ENCODE data around the gene GPC6.
"Not testable (repeated sequence)": the region's sequence is repeated elsewhere in the genome, so short reads cannot be mapped to it uniquely, and the experiment has no call there.

GPC6 gene

GRCh38 chr13:93446238-93446637 is 219.6 kb downstream of the GPC6 start:
- DNase-seq (ENCODE audit: low spot score): no peak

GRCh38 chr13:93450191-93450621 is 223.6 kb downstream of the GPC6 start:
- no peak for DNase-seq (ENCODE audit: low spot score)

GRCh38 chr13:93450761-93451160 is 224.2 kb downstream of the GPC6 start:
- DNase-seq (ENCODE audit: low spot score): no peak

GRCh38 chr13:93454676-93455235 is 228.1 kb downstream of the GPC6 start:
- DNase-seq (ENCODE audit: low spot score): not testable (repeated sequence)

DNA sequence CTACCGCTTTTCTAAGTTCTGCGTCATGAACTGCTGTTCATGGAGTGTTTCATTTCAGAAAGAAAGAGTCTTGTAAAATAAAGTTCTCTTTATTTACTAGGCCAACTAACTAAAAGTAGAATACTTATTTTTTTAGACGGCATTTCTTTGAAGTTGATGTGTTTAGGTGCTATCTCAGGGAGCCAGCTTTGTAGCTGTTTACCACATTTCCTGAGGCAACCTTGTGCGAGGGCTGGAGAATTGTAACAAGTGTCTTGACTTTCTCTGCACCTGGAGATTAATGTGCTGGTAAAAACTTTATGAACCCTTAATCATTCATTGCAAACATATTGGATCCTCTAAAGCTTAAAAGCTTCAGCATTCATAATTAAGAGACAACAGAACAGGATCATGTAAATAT is 229.3 kb downstream of the GPC6 start:
- no peak for DNase-seq (ENCODE audit: low spot score)

DNA sequence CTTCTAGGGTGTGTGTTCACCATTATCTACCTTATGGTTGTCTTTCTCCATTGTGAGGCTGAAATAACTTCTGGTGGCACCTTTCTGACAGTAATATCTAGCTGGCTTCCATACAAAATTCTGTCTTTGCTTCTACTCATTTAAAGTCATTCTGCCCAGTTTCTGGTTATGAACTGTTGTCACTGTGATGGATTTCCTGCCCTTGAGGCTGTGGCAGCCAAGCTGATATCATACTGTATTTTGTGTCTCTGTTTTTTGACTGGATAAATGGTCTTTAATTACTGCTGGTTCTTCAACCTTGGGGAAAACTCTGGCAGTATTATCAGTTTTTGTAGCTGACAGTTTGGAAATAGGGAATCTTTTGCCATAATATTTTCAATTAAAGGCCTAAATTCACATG is 233.4 kb downstream of the GPC6 start:
- DNase-seq (ENCODE audit: low spot score): no peak

DNA sequence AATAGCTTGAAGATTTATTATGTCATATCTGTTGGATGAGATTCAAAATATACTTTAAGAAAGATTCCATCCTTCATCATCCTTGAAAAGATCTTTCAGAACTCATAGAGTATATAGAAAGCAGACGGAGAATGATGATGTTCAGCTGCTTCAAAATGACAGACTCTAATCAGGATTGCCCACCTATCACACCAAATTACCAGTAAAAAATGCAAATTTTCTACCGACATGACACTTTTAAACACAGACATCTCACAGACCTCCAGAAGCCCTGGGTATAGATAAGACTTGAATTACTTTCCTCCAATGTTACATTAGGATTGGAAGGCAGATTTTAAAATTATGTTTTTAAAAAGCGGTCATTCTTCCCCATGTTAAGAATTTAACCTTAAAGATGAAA is 235.5 kb downstream of the GPC6 start:
- no peak for DNase-seq (ENCODE audit: low spot score)

- no peak for DNase-seq (ENCODE audit: low spot score)
Measured at GRCh38 chr13:93466502-93467036, 240.0 kb downstream of the GPC6 start.

DNA sequence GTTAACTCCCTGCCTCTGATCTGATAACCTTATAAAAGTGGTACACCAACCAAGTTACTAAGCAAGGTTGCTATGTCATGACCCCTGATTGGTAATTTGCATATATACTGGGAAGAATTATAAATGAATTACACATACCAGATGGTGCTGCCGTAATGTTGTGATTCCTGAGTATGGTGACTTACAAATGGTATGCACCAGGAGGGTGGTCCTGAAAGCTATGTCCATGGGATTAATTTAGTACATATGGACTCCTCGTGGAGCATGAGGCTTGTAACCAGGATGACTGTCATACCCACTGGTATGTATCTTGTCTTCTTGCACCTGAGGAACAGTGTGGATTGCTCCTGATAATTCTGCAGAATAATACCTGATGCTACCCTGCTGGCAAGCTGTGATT is 240.6 kb downstream of the GPC6 start:
- DNase-seq (ENCODE audit: low spot score): no peak

DNA sequence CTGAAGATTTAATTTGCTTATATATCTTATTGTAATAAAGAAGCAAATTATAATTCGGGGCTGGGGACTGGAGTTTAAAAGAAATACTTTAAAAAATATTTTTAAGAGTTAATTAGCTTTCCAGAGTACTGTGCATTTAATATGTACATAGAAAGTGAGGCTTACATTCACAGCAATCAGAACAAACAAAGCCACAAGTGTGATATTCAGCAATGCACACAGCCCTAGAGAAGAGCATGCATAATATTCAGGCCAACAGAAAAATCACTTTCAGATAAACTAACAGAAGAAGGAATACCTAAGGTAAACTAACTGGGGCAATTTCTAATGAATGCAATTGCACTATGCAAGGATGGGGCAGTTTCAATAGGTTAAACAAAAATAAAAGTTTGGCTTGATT is 241.8 kb downstream of the GPC6 start:
- DNase-seq (ENCODE audit: low spot score): no peak

DNA sequence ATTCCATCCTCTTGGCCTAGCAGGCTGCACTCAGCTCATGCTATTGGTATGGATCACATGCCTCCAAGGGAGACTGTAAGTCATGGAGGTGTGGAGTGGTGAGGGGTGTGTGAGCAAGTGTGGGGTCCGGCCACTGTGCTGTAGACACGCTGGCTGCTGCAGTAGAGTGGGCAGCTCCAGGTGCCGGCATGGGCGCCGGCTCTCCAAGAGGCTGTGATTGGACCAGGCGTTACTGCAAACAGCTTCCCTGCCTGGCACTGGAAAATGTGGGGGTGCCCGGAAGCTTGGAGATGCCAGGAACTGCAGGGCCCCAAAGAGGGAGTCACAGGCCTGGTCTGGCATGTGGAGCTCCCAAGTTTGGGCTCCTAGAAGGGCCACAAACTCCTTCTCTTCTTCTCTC is 245.7 kb downstream of the GPC6 start:
- DNase-seq (ENCODE audit: low spot score): no peak

GRCh38 chr13:93472814-93473296 is 246.2 kb downstream of the GPC6 start:
- no peak for DNase-seq (ENCODE audit: low spot score)

GRCh38 chr13:93473441-93474270 is 247.0 kb downstream of the GPC6 start:
- DNase-seq (ENCODE audit: low spot score): no peak

DNA sequence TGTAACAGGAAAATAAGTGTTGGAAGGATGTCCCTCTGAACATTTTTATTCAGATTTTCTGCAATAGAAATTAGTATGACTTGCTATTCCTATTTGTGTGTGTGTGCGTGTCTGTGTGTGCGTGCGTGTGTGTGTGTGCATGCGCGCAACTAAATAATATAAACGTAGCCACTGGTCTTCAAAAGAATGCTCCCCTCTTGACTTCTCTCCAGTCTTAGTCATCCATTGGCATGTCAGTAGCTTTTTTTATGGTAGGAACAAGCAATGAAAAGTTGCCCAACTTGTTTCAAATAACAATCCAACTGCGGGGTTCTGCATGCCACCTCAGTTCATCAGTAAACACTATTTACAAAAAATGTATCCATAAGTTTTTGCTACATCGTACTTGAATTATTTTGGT is 249.6 kb downstream of the GPC6 start:
- no peak for DNase-seq (ENCODE audit: low spot score)

- no peak for DNase-seq (ENCODE audit: low spot score)
Measured at GRCh38 chr13:93477238-93477637, 250.6 kb downstream of the GPC6 start.

- no peak for DNase-seq (ENCODE audit: low spot score)
Measured at GRCh38 chr13:93480553-93481106, 254.0 kb downstream of the GPC6 start.

DNA sequence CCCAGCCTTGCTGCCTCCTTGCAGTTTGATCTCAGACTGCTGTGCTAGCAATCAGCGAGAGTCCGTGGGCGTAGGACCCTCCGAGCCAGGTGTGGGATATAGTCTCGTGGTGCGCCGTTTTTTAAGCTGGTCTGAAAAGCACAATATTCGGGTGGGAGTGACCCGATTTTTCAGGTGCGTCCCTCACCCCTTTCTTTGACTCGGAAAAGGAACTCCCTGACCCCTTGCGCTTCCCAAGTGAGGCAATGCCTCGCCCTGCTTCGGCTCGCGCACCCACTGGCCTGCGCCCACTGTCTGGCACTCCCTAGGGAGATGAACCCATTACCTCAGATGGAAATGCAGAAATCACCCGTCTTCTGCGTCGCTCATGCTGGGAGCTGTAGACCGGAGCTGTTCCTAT is 269.5 kb downstream of the GPC6 start:
- DNase-seq (ENCODE audit: low spot score): not testable (repeated sequence)

GRCh38 chr13:93496985-93497673 is 270.5 kb downstream of the GPC6 start:
- no peak for DNase-seq (ENCODE audit: low spot score)

DNA sequence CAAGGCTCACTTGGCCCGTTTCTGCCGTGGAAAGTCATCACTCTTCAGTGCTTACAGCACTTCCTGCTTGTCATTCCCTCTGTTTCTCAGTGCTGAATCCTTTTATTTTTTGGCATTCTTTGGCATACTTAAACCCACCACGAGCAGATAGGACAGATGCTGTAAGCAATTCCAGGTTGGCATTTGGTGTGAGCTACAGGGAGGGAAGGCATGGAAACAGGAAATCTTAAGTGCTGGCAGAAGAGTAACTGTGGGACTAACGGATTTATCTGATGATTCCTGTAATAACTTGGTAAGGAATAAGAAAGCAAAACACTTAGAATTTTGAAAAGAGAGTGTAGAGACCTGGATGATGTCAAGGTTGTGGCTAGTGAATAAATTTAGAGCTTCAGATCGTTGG is 273.4 kb downstream of the GPC6 start:
- no peak for DNase-seq (ENCODE audit: low spot score)

- DNase-seq (ENCODE audit: low spot score): no peak
Measured at GRCh38 chr13:93502071-93502470, 275.5 kb downstream of the GPC6 start.

DNA sequence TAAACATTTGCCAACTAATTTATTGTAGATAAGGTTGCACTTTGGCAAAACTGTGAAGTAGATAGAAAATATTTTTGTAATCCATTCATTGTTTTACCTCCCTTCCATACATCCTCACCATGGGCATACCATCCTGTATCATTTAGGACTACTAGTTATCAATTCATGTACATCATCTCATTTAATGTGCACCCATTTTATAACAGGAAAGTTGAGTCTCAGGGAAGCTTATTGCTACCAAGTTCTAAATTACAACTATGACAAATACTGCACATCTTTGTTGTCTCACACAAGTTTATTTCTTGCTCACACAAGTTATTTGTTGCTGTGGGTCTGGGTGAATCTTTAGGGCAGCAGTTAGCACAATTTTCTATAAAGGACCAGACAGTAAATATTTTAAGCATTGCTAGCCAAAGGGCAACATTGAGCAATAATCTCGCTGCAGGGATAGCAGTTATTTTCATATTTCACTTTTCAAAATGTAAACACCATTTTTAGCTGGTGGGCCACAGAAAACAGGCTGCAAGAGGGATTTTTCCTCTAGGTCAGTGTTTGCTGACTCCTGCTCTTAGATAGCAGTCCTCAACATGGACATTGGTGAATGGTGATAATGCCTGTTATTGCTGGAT is 276.5 kb downstream of the GPC6 start:
- no peak for DNase-seq (ENCODE audit: low spot score)

Measured in CD4-positive, alpha-beta T cell treated with Interleukin-15 for 4 hours (primary cell).